ENCODE results near the gene SARS1.

The SARS1 gene

DNA sequence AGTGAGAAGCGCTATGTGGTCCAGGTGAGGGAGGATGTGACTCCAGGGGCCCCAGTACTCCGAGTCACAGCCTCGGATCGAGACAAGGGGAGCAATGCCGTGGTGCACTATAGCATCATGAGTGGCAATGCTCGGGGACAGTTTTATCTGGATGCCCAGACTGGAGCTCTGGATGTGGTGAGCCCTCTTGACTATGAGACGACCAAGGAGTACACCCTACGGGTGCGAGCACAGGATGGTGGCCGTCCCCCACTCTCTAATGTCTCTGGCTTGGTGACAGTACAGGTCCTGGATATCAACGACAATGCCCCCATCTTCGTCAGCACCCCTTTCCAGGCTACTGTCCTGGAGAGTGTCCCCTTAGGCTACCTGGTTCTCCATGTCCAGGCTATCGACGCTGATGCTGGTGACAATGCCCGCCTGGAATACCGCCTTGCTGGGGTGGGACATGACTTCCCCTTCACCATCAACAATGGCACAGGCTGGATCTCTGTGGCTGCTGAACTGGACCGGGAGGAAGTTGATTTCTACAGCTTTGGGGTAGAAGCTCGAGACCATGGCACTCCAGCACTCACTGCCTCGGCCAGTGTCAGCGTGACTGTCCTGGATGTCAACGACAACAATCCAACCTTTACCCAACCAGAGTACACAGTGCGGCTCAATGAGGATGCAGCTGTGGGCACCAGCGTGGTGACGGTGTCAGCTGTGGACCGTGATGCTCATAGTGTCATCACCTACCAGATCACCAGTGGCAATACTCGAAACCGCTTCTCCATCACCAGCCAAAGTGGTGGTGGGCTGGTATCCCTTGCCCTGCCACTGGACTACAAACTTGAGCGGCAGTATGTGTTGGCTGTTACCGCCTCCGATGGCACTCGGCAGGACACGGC lies 37.8 kb downstream of the SARS1 start:
- no peak for DNase-seq

DNA sequence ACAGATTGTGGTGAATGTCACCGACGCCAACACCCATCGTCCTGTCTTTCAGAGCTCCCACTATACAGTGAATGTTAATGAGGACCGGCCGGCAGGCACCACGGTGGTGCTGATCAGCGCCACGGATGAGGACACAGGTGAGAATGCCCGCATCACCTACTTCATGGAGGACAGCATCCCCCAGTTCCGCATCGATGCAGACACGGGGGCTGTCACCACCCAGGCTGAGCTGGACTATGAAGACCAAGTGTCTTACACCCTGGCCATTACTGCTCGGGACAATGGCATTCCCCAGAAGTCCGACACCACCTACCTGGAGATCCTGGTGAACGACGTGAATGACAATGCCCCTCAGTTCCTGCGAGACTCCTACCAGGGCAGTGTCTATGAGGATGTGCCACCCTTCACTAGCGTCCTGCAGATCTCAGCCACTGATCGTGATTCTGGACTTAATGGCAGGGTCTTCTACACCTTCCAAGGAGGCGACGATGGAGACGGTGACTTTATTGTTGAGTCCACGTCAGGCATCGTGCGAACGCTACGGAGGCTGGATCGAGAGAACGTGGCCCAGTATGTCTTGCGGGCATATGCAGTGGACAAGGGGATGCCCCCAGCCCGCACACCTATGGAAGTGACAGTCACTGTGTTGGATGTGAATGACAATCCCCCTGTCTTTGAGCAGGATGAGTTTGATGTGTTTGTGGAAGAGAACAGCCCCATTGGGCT lies 38.6 kb downstream of the SARS1 start:
- no peak for DNase-seq

DNA sequence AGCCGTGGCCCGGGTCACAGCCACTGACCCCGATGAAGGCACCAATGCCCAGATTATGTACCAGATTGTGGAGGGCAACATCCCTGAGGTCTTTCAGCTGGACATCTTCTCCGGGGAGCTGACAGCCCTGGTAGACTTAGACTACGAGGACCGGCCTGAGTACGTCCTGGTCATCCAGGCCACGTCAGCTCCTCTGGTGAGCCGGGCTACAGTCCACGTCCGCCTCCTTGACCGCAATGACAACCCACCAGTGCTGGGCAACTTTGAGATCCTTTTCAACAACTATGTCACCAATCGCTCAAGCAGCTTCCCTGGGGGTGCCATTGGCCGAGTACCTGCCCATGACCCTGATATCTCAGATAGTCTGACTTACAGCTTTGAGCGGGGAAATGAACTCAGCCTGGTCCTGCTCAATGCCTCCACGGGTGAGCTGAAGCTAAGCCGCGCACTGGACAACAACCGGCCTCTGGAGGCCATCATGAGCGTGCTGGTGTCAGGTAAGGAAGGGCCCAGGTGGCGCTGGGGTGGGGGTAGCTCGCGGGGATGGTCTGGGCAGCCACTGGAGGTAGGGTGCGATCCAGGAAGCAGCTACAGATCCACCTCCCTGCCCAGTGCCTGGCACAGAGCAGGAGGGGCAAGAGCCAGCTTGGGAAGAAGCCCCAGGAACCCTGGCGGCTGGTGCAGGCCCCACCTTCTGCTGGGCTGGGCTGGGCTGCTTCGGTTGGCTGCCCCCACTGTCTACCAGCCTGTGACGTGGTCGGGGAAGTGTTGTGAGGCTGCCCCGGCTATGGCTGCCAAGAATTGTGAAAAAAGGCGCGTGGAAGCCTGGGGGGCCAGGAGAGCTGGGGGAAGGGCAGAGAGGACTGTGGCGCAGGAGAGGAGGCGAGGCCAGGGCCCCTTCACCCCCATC lies 39.4 kb downstream of the SARS1 start:
- DNase-seq: peak; percentile 73

DNA sequence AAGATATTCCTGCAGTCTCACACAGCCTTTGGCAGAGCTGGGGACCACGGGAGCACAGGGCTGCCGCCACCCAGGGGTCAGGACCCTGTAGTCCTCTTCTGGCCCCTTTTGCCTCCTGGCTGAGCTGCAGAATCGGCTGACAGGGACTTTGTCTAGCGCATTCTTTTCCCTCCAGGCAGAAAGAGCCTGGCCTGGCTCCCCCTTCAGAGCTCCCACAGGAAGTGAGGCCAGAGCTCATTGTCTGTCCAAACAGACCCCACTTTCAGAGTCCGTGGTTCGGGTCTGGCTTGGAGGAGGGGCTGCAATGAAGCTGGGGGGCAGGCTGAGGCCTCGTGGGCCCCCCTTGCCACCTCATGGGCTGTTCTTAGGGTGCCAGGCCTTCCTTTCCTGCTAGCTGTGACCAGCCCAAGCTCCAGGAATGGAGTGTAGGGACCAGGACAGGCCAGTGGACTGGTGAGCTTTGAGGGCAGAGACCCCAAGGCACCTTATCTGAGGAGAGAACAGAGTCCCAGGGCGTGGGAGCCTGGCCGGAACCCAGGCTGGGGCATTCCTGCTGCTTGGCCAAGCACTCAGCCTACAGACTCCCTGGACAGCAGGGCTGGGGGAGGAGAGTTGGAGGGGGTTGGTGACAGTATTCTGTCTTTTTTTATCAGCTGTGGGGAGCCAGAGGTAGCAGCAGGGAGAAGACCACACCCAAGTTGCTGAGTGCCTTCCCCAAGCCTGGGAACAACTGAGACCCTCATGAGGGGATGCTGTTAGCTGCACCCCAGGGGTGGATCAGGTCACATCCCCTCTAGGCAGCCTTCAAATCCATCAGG lies 40.3 kb downstream of the SARS1 start:
- DNase-seq: peak; percentile 67

DNA sequence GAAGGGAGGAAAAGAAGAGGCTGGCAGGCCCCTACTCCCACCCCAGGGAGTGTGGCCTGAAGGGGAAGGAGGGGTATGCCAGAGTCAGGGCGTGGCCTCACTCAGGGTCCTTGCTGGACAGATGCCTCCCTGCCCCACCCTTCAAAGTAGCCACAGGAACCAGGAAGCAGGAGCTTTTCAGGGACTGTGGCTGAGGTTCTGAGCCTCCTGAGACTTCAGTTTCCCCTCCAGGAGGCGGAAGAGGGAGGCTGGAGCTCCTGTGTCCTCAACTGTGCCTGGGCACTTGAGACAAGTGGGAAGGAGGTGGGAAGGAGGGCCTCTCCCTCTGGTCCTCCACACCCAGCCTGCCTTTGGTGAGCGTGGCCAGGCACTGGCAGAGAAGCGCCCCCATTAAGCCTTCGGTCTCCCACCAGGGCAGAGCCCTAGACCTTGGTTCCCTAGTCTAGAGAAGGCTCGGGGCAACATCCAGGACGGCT lies 40.9 kb downstream of the SARS1 start:
- DNase-seq: no peak

DNA sequence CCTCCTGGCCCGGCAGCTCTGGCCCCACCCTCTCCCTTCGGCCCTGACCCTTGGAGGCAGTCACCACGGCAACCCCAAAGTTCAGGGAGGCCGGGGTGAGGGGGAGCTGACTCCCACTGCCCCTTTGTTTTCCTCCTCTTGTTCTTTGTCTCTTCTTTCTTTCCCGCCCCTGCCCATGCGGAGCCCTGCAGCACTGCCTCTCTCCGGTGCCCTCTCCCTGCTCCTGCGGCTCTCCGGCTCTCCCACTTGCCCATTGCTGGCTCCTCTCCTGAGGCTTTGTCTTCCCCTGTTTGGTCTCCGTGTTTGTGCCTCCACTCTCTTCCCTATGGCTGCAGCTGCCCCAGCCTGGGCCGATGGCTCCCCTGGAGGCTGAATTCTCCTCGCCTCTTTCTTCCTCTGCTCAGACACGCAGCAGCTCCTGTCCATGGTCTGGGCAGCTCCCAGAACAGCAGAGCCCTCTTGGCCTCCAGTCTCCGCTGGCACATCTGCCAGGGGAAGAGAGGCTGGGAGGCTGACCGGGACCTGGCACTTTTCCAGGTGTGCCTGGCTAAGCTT lies 41.5 kb downstream of the SARS1 start:
- no peak for DNase-seq

DNA sequence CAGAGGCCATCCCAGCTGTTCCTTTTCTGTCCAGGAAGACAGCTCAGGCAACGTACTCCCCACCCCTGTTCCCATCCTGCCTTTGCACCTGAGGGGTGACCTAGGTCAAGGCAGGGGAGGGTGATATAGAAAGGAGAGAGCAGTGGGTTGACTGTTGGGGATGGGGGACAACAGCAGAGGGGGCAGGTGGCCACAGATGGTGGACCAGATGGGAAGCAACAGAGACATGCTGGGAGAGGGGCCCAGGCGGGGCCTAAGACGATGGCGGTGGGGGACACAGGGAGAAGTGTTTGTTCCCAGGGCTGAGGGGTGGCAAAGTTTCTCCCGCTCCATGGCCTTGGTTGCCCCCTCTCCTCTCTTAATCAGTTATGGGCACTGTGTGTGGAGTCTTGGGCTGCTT lies 42.0 kb downstream of the SARS1 start:
- DNase-seq: no peak

DNA sequence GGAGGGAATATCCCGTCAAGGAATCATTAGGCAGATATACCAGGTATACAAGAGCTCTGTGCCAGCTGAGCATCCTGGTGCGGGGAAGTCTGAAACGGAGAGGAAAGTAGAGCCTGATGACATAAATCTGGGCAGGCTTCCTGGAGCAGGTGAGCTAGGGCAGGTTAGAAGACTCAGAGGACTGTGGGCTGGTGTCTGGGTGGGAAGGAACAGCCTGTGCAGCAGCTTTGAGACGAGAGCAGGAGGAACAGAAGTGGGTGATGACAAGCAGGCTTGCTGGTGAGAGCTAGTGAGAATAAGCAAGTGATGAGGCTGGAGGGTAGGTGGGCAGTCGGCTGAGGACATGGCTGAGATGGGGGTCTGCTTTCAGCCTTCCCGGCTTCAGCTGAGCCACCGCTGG lies 42.4 kb downstream of the SARS1 start:
- DNase-seq: no peak

DNA sequence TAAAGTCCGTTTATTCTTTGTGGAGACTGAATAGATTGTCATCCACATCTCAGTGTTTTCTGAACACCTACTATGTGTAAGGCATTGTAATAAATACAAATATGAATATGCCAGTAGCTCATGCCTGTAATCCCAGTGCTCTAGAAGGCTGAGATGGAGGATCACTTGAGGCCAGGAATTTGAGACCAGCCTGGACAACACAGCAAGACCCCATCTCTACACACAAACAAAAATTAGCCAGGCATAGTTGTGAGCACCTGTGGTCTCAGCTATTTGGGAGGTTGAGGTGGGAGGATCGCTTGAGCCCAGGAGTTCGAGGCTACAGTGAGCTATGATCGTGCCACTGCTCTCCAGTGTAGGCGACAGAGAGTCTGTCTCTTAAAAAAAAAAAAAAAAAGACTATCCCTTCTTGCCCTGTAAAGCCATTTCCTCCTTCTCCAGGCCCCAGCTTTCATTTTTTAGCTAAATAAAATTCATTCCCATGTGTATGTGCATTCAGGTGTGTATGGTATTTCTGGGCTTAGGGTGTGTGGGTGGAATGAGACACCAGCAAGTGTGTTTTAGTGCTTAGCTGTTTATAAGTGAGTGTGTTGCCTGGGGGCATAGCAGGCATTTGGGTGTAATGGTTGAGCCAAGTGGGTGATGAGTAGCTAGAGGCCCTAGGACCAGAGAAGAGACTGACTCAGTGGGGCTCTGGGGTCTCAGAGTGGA lies 43.4 kb downstream of the SARS1 start:
- DNase-seq: no peak

DNA sequence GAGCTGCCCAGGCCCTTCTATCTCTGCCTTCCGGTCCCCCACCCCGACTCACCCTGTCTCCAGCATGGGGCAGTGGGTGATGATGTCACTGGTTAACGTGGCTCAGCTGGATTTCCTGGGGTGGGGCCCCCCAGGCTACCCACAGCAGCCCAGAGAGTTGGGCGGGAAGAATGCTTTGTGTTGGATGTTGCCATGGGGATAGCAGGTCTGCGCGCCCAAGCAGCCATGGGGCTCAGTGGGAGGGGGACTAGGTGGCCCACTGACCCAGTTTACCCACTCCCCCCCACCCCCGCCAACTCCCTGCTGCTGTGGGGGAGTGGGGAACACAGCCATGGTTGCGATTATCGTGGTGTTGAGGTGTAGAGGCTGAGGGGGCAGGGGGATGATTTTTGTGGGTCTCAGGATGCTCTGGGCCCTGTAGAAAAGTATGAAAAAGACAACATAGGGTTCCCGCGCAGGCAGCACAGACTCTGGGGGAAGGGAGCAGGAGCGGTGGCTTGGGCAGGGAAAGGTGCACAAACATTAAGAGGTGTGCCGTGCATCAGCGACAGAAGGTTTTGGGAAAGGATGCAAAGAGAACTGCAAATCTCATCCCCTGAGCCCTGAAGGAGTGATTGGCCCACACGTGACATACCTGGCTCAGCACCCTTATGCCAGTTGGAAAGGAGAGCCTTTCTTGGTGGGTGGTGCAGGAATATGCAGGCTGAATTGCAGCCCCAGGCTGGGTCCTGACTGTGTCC lies 44.1 kb downstream of the SARS1 start:
- no peak for DNase-seq

DNA sequence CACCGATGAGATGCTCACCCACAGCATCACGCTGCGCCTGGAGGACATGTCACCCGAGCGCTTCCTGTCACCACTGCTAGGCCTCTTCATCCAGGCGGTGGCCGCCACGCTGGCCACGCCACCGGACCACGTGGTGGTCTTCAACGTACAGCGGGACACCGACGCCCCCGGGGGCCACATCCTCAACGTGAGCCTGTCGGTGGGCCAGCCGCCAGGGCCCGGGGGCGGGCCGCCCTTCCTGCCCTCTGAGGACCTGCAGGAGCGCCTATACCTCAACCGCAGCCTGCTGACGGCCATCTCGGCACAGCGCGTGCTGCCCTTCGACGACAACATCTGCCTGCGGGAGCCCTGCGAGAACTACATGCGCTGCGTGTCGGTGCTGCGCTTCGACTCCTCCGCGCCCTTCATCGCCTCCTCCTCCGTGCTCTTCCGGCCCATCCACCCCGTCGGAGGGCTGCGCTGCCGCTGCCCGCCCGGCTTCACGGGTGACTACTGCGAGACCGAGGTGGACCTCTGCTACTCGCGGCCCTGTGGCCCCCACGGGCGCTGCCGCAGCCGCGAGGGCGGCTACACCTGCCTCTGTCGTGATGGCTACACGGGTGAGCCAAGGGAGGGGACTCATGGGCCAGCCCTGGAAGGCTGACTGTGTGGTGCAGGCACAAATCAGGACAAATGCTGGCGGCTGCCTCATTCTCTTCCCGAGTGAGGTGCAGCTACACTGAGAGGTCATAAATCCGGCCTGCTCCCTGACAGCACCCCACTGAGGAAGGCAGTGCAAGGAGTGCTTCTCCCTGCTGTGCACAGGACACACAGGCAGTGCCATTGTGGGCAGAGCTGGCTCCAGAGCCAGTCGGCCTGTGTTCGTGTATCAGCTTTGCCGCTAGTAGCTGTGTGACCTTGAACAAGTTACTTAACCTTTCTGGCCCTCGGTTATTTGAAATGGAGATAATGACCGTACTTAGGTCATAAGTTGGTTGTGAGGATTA lies 45.1 kb downstream of the SARS1 start:
- no peak for DNase-seq

DNA sequence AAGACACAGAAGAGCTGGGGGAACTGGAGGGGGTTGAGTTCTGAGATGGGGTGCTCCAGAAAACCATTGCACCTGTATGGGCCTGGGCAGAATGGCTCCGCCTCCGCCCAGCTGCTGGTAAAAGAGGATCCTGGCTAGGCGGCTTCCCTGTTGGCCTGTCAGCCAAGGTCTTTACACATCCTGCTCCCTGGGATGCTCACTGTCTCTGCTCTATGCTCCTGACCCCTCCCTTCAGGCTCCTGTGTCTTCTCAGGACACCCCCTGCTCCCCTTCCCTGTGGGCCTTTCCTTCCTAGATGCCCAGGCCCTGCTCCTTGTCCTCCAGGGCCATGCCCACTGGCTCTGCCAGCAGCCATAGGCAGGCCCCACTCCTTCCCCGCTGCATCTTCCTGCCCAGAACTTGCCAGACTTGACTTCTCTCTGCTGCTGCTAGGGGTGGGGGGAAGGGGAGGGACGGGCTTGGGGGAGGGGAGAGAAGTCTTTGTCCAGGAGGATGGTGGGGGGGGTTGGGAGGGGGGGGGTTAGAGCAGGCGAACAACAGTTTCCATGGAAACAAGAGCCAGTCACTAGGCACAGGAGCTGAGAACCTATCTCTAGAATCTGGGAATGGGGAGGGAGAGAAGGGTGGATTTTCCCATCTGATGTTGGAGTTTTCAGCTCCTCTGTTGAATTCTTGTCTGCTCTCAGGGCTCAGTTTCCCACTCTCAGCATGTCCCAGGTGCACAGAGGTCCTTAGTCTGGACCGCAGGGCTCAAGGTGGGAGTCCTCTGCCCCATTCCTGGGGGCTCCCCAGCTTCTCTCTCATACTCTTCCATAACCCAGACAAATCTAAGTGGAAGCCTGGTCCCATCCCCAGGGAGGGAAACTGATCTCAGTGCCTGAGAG lies 46.2 kb downstream of the SARS1 start:
- DNase-seq: no peak

DNA sequence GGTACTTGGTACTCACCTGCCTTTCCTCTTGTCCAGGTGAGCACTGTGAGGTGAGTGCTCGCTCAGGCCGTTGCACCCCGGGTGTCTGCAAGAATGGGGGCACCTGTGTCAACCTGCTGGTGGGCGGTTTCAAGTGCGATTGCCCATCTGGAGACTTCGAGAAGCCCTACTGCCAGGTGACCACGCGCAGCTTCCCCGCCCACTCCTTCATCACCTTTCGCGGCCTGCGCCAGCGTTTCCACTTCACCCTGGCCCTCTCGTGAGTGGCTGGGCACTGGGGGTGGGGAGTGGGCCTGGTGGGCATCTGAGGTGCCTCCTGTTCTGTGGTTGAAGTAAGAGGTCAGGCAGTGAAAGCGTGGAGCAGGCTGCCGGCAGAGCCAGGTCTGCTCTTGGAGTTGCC lies 47.3 kb downstream of the SARS1 start:
- DNase-seq: no peak

DNA sequence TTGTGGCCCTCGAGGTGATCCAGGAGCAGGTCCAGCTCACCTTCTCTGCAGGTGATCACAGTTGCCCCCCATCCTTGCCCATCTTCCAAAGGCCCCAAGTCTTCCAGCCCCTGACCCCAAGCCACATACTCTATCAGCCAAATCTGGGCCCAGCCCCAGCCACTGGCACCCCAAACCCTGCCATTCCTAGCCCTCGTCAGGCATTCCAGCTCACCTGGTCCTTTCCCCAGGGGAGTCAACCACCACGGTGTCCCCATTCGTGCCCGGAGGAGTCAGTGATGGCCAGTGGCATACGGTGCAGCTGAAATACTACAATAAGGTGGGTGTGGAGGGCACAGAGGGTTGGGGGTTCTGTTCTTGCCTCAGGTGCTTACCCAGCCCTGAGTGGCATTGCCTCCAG lies 47.9 kb downstream of the SARS1 start:
- DNase-seq: no peak

DNA sequence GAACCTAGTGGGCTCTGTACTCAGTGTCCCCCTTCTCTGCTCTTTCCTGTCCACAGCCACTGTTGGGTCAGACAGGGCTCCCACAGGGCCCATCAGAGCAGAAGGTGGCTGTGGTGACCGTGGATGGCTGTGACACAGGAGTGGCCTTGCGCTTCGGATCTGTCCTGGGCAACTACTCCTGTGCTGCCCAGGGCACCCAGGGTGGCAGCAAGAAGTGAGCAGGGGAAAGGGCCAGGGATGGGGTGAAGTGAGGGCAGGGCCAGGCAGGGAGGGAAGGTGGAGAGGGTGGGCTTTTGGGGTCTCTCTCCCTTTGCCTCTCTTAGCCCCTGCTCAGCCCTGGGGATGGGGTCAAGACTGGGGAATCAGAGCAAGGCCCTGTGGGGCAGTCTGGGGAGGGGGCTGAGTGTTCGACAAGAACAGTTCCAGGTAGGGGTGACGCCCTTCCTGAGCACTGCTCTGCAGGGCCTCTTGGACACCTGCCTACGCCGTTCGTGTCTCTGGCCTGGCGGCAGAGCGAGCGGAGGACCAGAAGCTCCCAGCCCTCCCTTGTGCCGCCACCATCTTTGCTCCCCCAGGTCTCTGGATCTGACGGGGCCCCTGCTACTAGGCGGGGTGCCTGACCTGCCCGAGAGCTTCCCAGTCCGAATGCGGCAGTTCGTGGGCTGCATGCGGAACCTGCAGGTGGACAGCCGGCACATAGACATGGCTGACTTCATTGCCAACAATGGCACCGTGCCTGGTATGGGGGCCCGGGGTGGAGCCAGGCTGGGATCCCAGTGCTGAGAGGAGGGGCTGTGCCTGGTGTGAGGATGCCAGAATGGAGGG lies 48.7 kb downstream of the SARS1 start:
- no peak for DNase-seq

DNA sequence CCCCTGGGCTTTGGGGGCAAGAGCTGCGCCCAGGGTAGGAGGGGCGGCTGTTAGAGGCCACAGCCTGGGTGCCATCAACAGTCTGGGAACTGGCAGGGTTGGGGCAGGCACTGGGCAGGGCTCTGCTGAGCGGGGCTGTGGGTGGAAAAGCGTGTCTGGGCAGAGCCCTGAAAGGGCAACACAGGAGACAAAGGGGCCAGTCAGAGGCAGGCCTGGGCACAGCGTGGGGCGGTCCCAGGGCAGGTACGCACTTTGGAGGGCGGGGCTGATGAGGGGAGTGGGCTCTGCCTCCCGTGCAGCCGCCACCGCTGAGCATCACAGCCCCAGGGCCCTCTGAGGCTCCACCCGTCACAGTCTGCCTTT lies 49.5 kb downstream of the SARS1 start:
- no peak for DNase-seq

All from right hindlimb (tissue), 1 donor.